KMS-11 (cell line): Measurements from ENCODE around the gene RAB11FIP5.

Experiments used
- H2AFZ ChIP-seq: fragments of 200-600 bp; sonication (generic); 2 replicates; pipeline ENCODE4 v1.6.1; 2016; ENCODE audit warnings: antibody characterized with exemption, mixed run types, low read depth
- H3K27ac ChIP-seq: fragments of 200-600 bp; sonication (generic); 2 replicates; pipeline ENCODE4 v1.6.1; 2016; ENCODE audit warnings: mild to moderate bottlenecking, mixed run types
- H3K27me3 ChIP-seq: fragments of 200-600 bp; sonication (generic); 2 replicates; pipeline ENCODE4 v1.6.1; 2017; ENCODE audit warnings: mild to moderate bottlenecking, low read depth, mixed run types, moderate library complexity; ENCODE audit not compliant: insufficient read depth
- H3K36me3 ChIP-seq: fragments of 200-600 bp; sonication (generic); 2 replicates; pipeline ENCODE4 v1.6.1; 2017; ENCODE audit warnings: mild to moderate bottlenecking, mixed run types; ENCODE audit not compliant: insufficient read depth
- H3K4me1 ChIP-seq: fragments of 200-600 bp; sonication (generic); 2 replicates; pipeline ENCODE4 v1.6.1; 2016; ENCODE audit warnings: mild to moderate bottlenecking, low read depth, mixed run types; ENCODE audit not compliant: poor library complexity, severe bottlenecking
- H3K4me2 ChIP-seq: fragments of 200-600 bp; sonication (generic); 2 replicates; pipeline ENCODE4 v1.7.0; 2016; ENCODE audit warnings: mild to moderate bottlenecking, mixed run types
- H3K4me3 ChIP-seq: fragments of 200-600 bp; sonication (generic); IDR thresholded peaks from 2 replicates; pipeline ENCODE4 v1.6.1; 2017; ENCODE audit warnings: low read depth, low read length, mixed read lengths; ENCODE audit not compliant: insufficient read depth
- H3K79me2 ChIP-seq: fragments of 200-600 bp; sonication (generic); 2 replicates; pipeline ENCODE4 v1.6.1; 2016; ENCODE audit warnings: low read depth, mixed run types; ENCODE audit not compliant: insufficient read depth
- H3K9ac ChIP-seq: fragments of 200-600 bp; sonication (generic); 2 replicates; pipeline ENCODE4 v1.6.1; 2016; ENCODE audit warnings: mild to moderate bottlenecking, mixed run types
- H4K20me1 ChIP-seq: fragments of 200-600 bp; sonication (generic); 2 replicates; pipeline ENCODE4 v1.6.1; 2016; ENCODE audit warnings: mild to moderate bottlenecking, mixed run types; ENCODE audit not compliant: insufficient read depth
- TF ChIP-seq, protein P1 (sequence below): fragments of 200-600 bp; sonication (generic); conservative IDR thresholded peaks from 2 replicates; pipeline ENCODE4 v1.6.1; 2017; ENCODE audit warnings: low read depth, mild to moderate bottlenecking, antibody characterized with exemption, low read length, moderate library complexity, mixed read lengths

The RAB11FIP5 gene

DNA sequence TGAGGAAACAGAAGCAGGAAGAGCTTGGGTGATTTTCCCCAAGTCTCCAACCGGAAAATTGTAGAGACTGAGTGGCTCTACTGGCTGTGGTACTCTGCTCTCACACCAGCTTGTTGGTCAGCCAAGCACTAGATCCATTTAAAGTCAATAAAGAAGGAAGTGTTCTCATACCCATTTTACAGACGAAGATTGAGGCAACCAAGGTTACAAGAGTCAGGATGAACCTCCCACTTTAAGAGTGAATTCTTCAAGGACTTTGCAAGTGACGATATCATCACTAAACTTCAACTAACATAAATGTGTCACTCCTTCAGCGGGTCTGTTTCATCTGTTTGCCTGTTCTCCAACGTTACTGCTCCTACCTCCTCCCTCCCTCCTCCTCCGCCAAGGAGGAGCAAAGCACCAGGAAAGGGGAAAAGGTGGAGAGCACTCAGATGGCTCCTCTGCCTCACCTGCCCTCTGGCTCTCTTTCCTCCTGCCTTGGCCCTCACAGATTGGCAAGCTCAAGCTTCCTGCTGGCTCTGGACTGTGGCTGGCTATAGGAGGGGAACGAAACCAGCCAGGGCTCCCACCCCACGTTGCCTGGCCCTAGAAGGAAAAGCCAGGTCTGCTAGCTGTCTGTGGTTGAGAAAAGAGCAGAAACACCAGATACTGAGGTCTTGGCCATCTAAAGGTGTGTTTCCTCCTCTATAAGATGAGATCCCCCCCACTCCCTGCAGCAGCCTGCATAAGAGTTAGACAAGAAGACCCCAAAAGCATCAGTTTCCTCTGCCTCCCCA lies 3.6 kb upstream of the RAB11FIP5 start:
- no peak overlapping the region for H2AFZ ChIP-seq

DNA sequence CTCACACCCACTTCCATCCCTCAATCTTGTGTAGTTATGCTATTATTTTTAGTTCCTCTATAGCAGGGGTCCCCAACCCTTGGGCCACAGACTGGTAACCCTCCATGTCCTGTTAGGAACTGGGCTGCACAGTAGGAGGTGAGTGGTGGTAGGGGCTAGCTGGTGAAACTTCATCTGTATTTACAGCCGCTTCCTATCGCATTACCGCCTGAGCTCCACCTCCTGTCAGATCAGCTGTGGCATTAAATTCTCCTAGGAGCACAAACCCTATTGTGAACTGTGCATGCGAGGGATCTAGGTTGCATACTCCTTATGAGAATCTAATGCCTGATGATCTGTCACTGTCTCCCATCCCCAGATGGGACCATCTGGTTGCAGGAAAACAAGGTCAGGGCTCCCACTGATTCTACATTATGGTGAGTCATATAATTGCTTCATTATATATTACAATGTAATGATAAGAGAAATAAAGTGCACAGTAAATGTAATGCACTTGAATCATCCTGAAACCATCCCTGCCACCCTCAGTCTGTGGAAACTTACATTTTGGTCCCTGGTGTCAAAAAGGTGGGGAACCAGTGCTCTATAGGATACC lies 1.6 kb upstream of the RAB11FIP5 start:
- Histone ChIP-seq H3K36me3 (no peaks in the 10 kb centered on the region), H2AFZ (no peak overlapping the region), H3K4me2 (no peak overlapping the region), H3K27me3 (no peaks in the 10 kb centered on the region), H3K4me3 (no peak overlapping the region), H3K9ac (no peak overlapping the region), H3K79me2 (no peaks in the 10 kb centered on the region), H3K27ac (no peak overlapping the region), H3K4me1 (peaks cover 8% of the 10 kb centered on the region), H4K20me1 (no peaks in the 10 kb centered on the region)
- TF ChIP-seq, protein P1, sequence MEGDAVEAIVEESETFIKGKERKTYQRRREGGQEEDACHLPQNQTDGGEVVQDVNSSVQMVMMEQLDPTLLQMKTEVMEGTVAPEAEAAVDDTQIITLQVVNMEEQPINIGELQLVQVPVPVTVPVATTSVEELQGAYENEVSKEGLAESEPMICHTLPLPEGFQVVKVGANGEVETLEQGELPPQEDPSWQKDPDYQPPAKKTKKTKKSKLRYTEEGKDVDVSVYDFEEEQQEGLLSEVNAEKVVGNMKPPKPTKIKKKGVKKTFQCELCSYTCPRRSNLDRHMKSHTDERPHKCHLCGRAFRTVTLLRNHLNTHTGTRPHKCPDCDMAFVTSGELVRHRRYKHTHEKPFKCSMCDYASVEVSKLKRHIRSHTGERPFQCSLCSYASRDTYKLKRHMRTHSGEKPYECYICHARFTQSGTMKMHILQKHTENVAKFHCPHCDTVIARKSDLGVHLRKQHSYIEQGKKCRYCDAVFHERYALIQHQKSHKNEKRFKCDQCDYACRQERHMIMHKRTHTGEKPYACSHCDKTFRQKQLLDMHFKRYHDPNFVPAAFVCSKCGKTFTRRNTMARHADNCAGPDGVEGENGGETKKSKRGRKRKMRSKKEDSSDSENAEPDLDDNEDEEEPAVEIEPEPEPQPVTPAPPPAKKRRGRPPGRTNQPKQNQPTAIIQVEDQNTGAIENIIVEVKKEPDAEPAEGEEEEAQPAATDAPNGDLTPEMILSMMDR, result no peak

More for the DNA sequence above, 3.6 kb upstream of the RAB11FIP5 start:
- TF ChIP-seq, protein P1, result no peak
- H3K27ac ChIP-seq, result no peak overlapping the region
- no peaks in the 10 kb centered on the region for H3K36me3 ChIP-seq
- H3K79me2 ChIP-seq, result no peaks in the 10 kb centered on the region
- H3K4me2 ChIP-seq, result no peak overlapping the region
- peaks cover 8% of the 10 kb centered on the region for H3K4me1 ChIP-seq
- no peaks in the 10 kb centered on the region for H4K20me1 ChIP-seq
- H3K27me3 ChIP-seq, result no peaks in the 10 kb centered on the region
- H3K4me3 ChIP-seq, result no peak overlapping the region
- H3K9ac ChIP-seq, result no peak overlapping the region

DNA sequence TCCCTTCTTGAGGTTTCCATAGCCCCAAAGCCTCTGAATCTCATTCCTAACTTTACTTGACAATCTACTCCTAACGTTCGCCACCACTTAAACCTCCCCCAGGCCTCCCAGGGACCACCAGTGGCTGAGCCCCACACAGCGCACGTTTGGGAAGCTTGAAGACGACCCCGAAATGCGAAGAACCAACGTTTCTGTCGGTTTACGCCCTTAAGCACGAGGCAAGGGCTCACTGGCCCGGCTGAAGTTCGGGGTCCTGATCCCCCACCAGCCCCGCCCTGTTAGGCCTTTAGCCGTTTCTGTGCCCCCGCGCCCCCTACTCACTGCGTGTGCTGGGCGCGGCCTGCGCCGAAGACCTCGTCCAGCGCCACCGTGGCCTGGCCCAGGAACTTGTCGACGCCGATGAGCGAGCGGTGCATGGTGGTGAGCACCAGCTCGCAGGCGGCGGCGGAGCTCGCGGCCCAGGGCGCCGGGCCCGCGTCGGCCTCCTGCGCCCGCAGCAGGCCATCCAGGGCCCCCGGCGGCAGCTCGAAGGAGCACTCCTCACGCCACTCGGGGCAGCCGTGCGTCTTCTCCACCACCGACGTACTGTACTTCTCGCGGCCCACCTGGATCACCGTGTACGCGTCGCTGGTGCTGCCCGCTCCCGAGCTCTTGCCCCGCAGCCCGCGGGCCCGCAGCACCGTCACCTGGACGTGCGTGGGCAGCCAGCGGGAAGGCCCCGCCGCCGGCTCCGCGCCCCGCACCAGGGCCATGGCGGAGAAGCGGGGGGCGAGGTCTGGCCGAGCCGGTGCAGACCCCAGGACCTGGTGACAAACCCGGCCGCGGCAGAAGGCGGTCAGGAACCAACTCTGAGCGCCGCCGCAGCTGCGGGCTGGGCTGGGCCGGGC lies 479 bp downstream of the RAB11FIP5 start:
- Histone ChIP-seq H2AFZ (peak overlapping the region; percentile 84), H3K27ac (no peak overlapping the region), H3K36me3 (no peaks in the 10 kb centered on the region), H3K4me3 (no peak overlapping the region), H3K79me2 (no peaks in the 10 kb centered on the region), H3K27me3 (no peaks in the 10 kb centered on the region), H3K4me1 (peaks cover 8% of the 10 kb centered on the region), H3K9ac (peak overlapping the region; percentile 38; the same call in 1 of the 2 replicates), H4K20me1 (no peaks in the 10 kb centered on the region), H3K4me2 (peak overlapping the region; percentile 38; the same call in 1 of the 2 replicates)
- TF ChIP-seq, protein P1, result no peak
